ENCODE measurements around the gene PET100. TPM values are rescaled to one million over a fixed set of nuclear protein-coding genes. Genes with fewer than 3 reads are reported as not detected.
A peak's percentile ranks its signal among the peaks of the same experiment; 100 is the strongest.

The PET100 gene
- total RNA-seq, 1 experiment from 2014 or later, result 129 TPM

DNA sequence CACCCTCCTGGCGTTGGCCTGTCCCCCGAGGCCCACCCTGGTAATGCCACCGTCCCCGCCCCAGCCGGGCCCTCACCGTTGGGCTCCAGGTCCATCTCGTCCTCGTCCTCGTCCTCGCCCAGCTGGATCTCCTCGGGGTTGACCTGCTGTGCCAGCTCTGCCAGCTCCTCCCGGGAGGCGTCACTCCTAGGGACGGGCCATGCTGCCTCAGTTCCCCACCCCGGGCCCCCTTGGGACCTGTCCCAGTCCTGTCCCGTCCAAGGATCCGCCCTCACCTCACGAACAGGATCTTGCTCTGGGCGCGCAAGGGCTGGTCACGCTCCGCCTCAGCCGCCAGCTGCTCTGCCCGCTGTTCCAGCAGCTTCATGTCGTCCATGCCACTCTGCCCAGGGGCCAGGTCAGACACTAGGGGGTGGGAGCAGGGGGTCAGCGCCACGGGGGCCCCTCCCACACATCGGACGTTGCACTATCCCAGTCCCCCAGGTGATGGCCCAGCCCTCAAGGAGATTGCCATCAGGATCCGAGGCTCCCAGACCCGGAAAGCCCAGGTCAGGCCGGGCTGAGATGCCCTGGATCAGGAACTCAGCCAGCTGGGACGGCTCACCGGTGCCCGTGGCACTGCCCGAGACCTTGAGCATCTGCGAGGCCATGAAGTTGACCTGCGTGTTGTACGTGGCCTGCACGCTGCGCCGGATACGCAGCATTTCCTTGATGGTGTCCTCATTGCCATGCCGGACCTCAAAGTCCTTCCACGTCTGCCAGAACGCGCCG lies 9.7 kb upstream of the PET100 start:
- H3K4me1 ChIP-seq (ENCODE audit: insufficient read depth, low read length, poor library complexity, severe bottlenecking), result no peaks in the 10 kb centered on the region
- ChIA-PET CTCF (no interaction called here), POLR2A (ENCODE audit: low non-redundant PET) (no interaction called here)
- TF ChIP-seq EZH2 (IDR thresholded peaks at IDR 0.05; ENCODE audit: borderline replicate concordance, low read depth, low read length, poor library complexity, severe bottlenecking), result no peak
- TF ChIP-seq CTCF (conservative IDR thresholded peaks at IDR 0.05; ENCODE audit: low read depth, low read length), result no peak
- DNase-seq (ENCODE audit: low spot score), result no peak
- no peaks in the 10 kb centered on the region for H3K27me3 ChIP-seq (replicated peaks; ENCODE audit: insufficient read depth, low read depth, low read length, poor library complexity)
- H3K9me3 ChIP-seq (ENCODE audit: low read depth, low read length, poor library complexity, severe bottlenecking), result no peaks in the 10 kb centered on the region
- peaks cover 23% of the 10 kb centered on the region for H3K36me3 ChIP-seq (ENCODE audit: insufficient read depth, low read length, poor library complexity, severe bottlenecking)
- intact Hi-C loops (cut with micrococcal nuclease; ENCODE audit: unreplicated experiment), result no loop called here
- H3K27ac ChIP-seq (ENCODE audit: low read depth, low read length, poor library complexity, severe bottlenecking), result no peak overlapping the region
- BruUV-seq (replicated peaks), result TSS peak; percentile 65
- no peak overlapping the region for H3K4me3 ChIP-seq (ENCODE audit: low read depth, low read length, poor library complexity, severe bottlenecking)

DNA sequence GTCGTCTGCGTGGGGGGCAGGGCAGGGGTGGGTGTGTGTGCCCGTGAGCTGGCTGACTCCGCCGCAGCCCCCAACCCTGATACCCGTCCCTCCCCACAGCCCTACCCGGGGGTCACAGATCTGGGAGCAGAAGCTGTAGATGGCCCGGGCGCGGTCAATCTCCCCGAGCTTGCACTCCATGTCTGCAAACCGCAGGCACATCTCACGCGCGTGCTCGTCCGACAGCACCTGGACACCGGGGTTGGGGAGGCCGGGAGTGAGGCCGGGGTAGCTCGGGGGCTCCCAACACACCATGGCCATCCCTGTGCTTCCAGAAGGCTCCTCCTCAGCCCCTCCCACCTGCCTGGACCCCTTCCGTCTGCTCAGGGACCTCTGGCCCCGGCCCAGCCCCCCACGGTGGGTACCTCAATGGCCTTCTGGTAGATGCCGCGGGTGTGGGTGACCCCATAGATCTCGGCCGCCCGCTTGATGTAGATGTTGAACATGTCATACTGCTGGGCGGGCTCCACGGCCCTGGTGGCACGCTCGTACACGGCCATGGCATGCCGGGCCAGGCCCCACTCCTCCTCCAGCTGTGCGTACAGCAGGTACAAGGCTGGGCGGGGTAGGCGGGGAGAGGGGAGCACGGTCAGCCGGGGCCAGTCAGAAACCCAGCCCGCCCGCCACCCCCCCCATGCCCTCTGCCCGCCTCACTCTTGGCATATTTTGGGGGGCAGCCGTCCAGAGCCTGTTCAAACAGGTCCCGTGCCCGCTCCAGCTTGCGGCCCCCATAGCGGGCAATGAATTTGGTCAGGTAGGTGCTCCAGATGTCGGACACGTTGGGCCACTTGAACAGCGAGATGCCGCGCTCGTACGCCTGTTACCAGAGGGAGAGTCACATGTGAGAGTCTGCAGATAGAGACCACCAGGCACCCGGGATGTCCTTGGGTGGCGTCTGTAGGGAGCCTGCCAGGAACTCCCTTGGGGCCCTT lies 8.9 kb upstream of the PET100 start:
- Histone ChIP-seq H3K27ac (ENCODE audit: low read depth, low read length, poor library complexity, severe bottlenecking) (no peak overlapping the region), H3K9me3 (ENCODE audit: low read depth, low read length, poor library complexity, severe bottlenecking) (no peaks in the 10 kb centered on the region), H3K27me3 (replicated peaks; ENCODE audit: insufficient read depth, low read depth, low read length, poor library complexity) (no peaks in the 10 kb centered on the region), H3K4me3 (ENCODE audit: low read depth, low read length, poor library complexity, severe bottlenecking) (no peak overlapping the region), H3K36me3 (ENCODE audit: insufficient read depth, low read length, poor library complexity, severe bottlenecking) (peaks cover 25% of the 10 kb centered on the region), H3K4me1 (ENCODE audit: insufficient read depth, low read length, poor library complexity, severe bottlenecking) (no peaks in the 10 kb centered on the region)
- no TSS peak for BruUV-seq (replicated peaks)
- CTCF ChIA-PET, result no interaction called here
- POLR2A ChIA-PET (ENCODE audit: low non-redundant PET), result no interaction called here
- no peak for TF ChIP-seq CTCF (conservative IDR thresholded peaks at IDR 0.05; ENCODE audit: low read depth, low read length)
- no peak for TF ChIP-seq EZH2 (IDR thresholded peaks at IDR 0.05; ENCODE audit: borderline replicate concordance, low read depth, low read length, poor library complexity, severe bottlenecking)
- DNase-seq (ENCODE audit: low spot score), result no peak
- intact Hi-C loops (cut with micrococcal nuclease; ENCODE audit: unreplicated experiment), result no loop called here

- ChIA-PET CTCF (no interaction called here), POLR2A (ENCODE audit: low non-redundant PET) (no interaction called here)
- TF ChIP-seq EZH2 (IDR thresholded peaks at IDR 0.05; ENCODE audit: borderline replicate concordance, low read depth, low read length, poor library complexity, severe bottlenecking) (no peak), CTCF (conservative IDR thresholded peaks at IDR 0.05; ENCODE audit: low read depth, low read length) (no peak)
- no peaks in the 10 kb centered on the region for H3K4me1 ChIP-seq (ENCODE audit: insufficient read depth, low read length, poor library complexity, severe bottlenecking)
- BruUV-seq (replicated peaks), result no TSS peak
- H3K4me3 ChIP-seq (ENCODE audit: low read depth, low read length, poor library complexity, severe bottlenecking), result no peak overlapping the region
- intact Hi-C loops (cut with micrococcal nuclease; ENCODE audit: unreplicated experiment), result no loop called here
- no peaks in the 10 kb centered on the region for H3K9me3 ChIP-seq (ENCODE audit: low read depth, low read length, poor library complexity, severe bottlenecking)
- no peak for DNase-seq (ENCODE audit: low spot score)
- H3K27ac ChIP-seq (ENCODE audit: low read depth, low read length, poor library complexity, severe bottlenecking), result no peak overlapping the region
- peaks cover 31% of the 10 kb centered on the region for H3K36me3 ChIP-seq (ENCODE audit: insufficient read depth, low read length, poor library complexity, severe bottlenecking)
- H3K27me3 ChIP-seq (replicated peaks; ENCODE audit: insufficient read depth, low read depth, low read length, poor library complexity), result no peaks in the 10 kb centered on the region
Measured at GRCh38 chr19:7622933-7623685, 6.5 kb upstream of the PET100 start.
